ENCODE measurements around the gene EFHD1. TPM values are rescaled to one million over a fixed set of nuclear protein-coding genes. Genes with fewer than 3 reads are reported as not detected.

EFHD1 gene
- total RNA-seq, 1 donor: 3.6 TPM

DNA sequence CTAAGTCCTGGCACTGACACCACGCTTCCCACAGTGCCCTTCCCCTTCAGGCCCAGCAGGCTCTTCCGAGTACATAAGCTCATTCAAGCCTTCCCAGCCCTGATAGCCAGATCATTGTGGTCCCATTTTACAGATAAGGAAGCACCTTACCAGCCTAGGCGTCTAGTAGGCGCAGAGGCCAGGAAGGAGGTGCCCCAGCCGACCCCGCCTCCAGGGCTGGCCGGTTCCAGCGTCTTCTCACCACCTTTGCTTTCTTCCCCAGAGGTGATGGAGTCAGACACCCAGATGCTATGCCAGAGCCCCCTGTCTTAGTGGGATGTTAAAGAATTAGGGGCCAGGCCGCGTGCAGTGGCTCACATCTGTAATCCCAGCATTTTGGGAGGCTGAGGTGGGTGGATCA lies 28.9 kb upstream of the EFHD1 start:
- Histone ChIP-seq H3K9me3 (ENCODE audit: low read depth, low read length) (no peaks in the 10 kb centered on the region), H4K20me1 (ENCODE audit: insufficient read depth, low read length) (no peaks in the 10 kb centered on the region), H3K79me2 (ENCODE audit: insufficient read depth, low read length) (no peaks in the 10 kb centered on the region), H3K4me3 (ENCODE audit: insufficient read depth, low read length) (no peak overlapping the region), H2AFZ (ENCODE audit: low read length) (no peak overlapping the region), H3K27ac (ENCODE audit: low read depth, low read length) (no peak overlapping the region), H3K27me3 (ENCODE audit: insufficient read depth, low read length) (peaks cover 9% of the 10 kb centered on the region), H3K4me2 (ENCODE audit: insufficient read depth, low read length) (no peak overlapping the region), H3K4me1 (ENCODE audit: insufficient read depth, low read length) (no peaks in the 10 kb centered on the region), H3K36me3 (ENCODE audit: insufficient read depth, low read length) (no peaks in the 10 kb centered on the region)
- DNase-seq (ENCODE audit: insufficient read length, low spot score, missing footprints): no peak
- TF ChIP-seq, protein P1, sequence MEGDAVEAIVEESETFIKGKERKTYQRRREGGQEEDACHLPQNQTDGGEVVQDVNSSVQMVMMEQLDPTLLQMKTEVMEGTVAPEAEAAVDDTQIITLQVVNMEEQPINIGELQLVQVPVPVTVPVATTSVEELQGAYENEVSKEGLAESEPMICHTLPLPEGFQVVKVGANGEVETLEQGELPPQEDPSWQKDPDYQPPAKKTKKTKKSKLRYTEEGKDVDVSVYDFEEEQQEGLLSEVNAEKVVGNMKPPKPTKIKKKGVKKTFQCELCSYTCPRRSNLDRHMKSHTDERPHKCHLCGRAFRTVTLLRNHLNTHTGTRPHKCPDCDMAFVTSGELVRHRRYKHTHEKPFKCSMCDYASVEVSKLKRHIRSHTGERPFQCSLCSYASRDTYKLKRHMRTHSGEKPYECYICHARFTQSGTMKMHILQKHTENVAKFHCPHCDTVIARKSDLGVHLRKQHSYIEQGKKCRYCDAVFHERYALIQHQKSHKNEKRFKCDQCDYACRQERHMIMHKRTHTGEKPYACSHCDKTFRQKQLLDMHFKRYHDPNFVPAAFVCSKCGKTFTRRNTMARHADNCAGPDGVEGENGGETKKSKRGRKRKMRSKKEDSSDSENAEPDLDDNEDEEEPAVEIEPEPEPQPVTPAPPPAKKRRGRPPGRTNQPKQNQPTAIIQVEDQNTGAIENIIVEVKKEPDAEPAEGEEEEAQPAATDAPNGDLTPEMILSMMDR (IDR thresholded peaks at IDR 0.05; ENCODE audit: extremely low read depth, low read depth, low read length): no peak

DNA sequence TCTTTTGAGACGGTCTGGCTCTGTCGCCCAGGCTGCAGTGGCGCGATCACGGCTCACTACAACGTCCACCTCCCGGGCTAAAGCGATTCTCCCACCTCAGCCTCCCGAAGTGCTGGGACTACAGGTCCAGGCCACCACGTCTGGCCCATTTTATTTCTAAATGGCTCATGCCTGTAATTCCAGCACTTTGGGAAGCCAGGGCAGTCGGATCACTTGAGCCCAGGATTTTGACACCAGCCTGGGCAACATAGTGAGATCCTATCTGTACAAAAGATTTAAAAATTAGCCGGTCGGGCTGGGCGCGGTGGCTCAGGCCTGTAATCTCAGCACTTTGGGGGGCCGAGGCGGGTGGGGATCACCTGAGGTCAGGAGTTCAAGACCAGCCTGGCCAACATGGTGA lies 26.4 kb upstream of the EFHD1 start:
- H3K4me2 ChIP-seq (ENCODE audit: insufficient read depth, low read length): no peak overlapping the region
- no peaks in the 10 kb centered on the region for H3K9me3 ChIP-seq (ENCODE audit: low read depth, low read length)
- no peak overlapping the region for H3K4me3 ChIP-seq (ENCODE audit: insufficient read depth, low read length)
- no peak for DNase-seq (ENCODE audit: insufficient read length, low spot score, missing footprints)
- peaks cover 6% of the 10 kb centered on the region for H3K4me1 ChIP-seq (ENCODE audit: insufficient read depth, low read length)
- H3K27ac ChIP-seq (ENCODE audit: low read depth, low read length): no peak overlapping the region
- H3K79me2 ChIP-seq (ENCODE audit: insufficient read depth, low read length): no peaks in the 10 kb centered on the region
- no peak overlapping the region for H2AFZ ChIP-seq (ENCODE audit: low read length)
- TF ChIP-seq, protein P1 (IDR thresholded peaks at IDR 0.05; ENCODE audit: extremely low read depth, low read depth, low read length): no peak
- no peaks in the 10 kb centered on the region for H3K36me3 ChIP-seq (ENCODE audit: insufficient read depth, low read length)
- no peaks in the 10 kb centered on the region for H4K20me1 ChIP-seq (ENCODE audit: insufficient read depth, low read length)
- peaks cover 9% of the 10 kb centered on the region for H3K27me3 ChIP-seq (ENCODE audit: insufficient read depth, low read length)

DNA sequence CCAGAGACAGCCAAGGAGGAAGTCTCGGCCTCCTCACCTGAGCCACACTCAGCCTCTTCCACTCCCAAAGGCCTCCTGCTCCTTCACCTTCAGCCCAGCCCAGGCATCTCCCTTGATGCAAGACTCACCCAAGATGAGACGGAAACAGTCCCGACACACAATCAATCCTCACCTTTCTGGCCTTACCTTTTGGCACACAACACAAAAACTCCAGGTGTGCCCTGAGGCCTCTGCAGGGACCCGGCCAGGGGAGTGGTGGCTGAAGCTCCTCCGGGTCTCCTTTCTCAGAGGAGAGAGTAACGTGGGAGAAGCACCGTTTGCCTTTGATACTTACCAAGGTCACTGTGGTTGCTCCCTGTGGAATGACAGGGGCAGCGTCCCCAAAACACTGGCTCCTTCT lies 23.8 kb upstream of the EFHD1 start:
- no peaks in the 10 kb centered on the region for H3K9me3 ChIP-seq (ENCODE audit: low read depth, low read length)
- TF ChIP-seq, protein P1 (IDR thresholded peaks at IDR 0.05; ENCODE audit: extremely low read depth, low read depth, low read length): no peak

DNA sequence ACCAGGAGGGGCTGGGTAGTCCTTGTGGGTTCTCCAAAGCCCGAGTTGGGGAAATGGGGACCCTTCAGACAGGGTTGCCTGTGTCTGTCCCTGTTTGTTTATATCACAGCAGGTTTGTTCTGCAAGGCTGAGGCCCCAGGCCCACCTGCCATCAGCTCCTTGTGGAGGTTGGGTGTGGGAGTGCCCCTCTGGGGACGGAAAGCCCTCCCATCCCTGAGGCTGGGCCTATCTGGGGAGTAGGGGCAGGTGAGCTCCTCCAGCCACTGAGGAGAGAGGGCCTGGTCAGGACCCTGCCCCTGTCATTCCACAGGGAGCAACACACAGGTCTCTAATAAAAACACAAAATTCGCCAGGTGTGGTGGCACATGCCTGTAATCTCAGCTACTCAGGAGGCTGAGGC lies 23.3 kb upstream of the EFHD1 start:
- Histone ChIP-seq H3K27me3 (ENCODE audit: insufficient read depth, low read length) (no peaks in the 10 kb centered on the region), H3K4me2 (ENCODE audit: insufficient read depth, low read length) (no peak overlapping the region), H2AFZ (ENCODE audit: low read length) (no peak overlapping the region), H3K27ac (ENCODE audit: low read depth, low read length) (no peak overlapping the region), H3K79me2 (ENCODE audit: insufficient read depth, low read length) (no peaks in the 10 kb centered on the region), H3K4me3 (ENCODE audit: insufficient read depth, low read length) (no peak overlapping the region), H3K4me1 (ENCODE audit: insufficient read depth, low read length) (peaks cover 7% of the 10 kb centered on the region), H3K36me3 (ENCODE audit: insufficient read depth, low read length) (no peaks in the 10 kb centered on the region), H4K20me1 (ENCODE audit: insufficient read depth, low read length) (no peaks in the 10 kb centered on the region), H3K9me3 (ENCODE audit: low read depth, low read length) (no peaks in the 10 kb centered on the region)
- TF ChIP-seq, protein P1 (IDR thresholded peaks at IDR 0.05; ENCODE audit: extremely low read depth, low read depth, low read length): no peak
- DNase-seq (ENCODE audit: insufficient read length, low spot score, missing footprints): no peak

More for the DNA sequence above, 23.8 kb upstream of the EFHD1 start:
- H4K20me1 ChIP-seq (ENCODE audit: insufficient read depth, low read length): no peaks in the 10 kb centered on the region
- H2AFZ ChIP-seq (ENCODE audit: low read length): no peak overlapping the region
- no peaks in the 10 kb centered on the region for H3K36me3 ChIP-seq (ENCODE audit: insufficient read depth, low read length)
- H3K4me1 ChIP-seq (ENCODE audit: insufficient read depth, low read length): peaks cover 7% of the 10 kb centered on the region
- no peak for DNase-seq (ENCODE audit: insufficient read length, low spot score, missing footprints)
- H3K27me3 ChIP-seq (ENCODE audit: insufficient read depth, low read length): no peaks in the 10 kb centered on the region
- H3K4me2 ChIP-seq (ENCODE audit: insufficient read depth, low read length): no peak overlapping the region
- H3K27ac ChIP-seq (ENCODE audit: low read depth, low read length): no peak overlapping the region
- H3K4me3 ChIP-seq (ENCODE audit: insufficient read depth, low read length): no peak overlapping the region
- H3K79me2 ChIP-seq (ENCODE audit: insufficient read depth, low read length): no peaks in the 10 kb centered on the region

Data from osteoblast (primary cell).